Sigmoid colon (tissue), 7 donors: Measurements from ENCODE around the gene MAST1. TPM values are rescaled to one million over a fixed set of nuclear protein-coding genes. Genes with fewer than 3 reads are reported as not detected.
"Not testable (repeated sequence)": the region's sequence is repeated elsewhere in the genome, so short reads cannot be mapped to it uniquely, and the experiment has no call there.

Experiments used
- DNase-seq: peaks from one replicate; pipeline ENCODE4 v3.0.0-alpha.2; 2019
- H3K27ac ChIP-seq, 4 donors: fragments of 200-600 bp; sonication (generic); one replicate each; pipeline ENCODE4 v1.5.1; 2016 to 2019; ENCODE audit warnings: mild to moderate bottlenecking in 1 of 4
- H3K27me3 ChIP-seq, 3 donors: fragments of 200-600 bp; sonication (generic); one replicate each; pipeline ENCODE4 v1.5.1; 2019; ENCODE audit warnings: mild to moderate bottlenecking in 1 of 3
- H3K36me3 ChIP-seq, 4 donors: fragments of 200-600 bp; sonication (generic); one replicate each; pipeline ENCODE4 v1.5.1; 2016 to 2019
- H3K4me1 ChIP-seq, 4 donors: fragments of 200-600 bp; sonication (generic); one replicate each; pipeline ENCODE4 v1.5.1; 2017 to 2019
- H3K4me3 ChIP-seq, 4 donors: fragments of 200-600 bp; sonication (generic); one replicate each; pipeline ENCODE4 v1.5.1; 2017 to 2019; ENCODE audit warnings: mild to moderate bottlenecking in 2 of 4, moderate library complexity in 1 of 4
- H3K9me3 ChIP-seq, 4 donors: fragments of 200-600 bp in 3 of 4; sonication (generic) in 3 of 4; one replicate each; pipeline versions ENCODE4 v1.5.1 to v1.6.1; 2013 to 2019
- EP300 ChIP-seq, 4 donors: sonication (generic); formaldehyde crosslinking; IDR thresholded peaks; one replicate each; pipeline ENCODE4 v1.6.1; 2017; ENCODE audit warnings: antibody characterized with exemption in 4 of 4
- POLR2A ChIP-seq, 2 donors: fragments of 450-650 bp; IDR thresholded peaks; one replicate each; pipeline ENCODE4 v1.6.1; 2016; ENCODE audit warnings: antibody characterized with exemption in 2 of 2, mild to moderate bottlenecking in 2 of 2, moderate library complexity in 2 of 2
- POLR2AphosphoS5 ChIP-seq, 4 donors: sonication (generic); formaldehyde crosslinking; IDR thresholded peaks; one replicate each; pipeline ENCODE4 v1.6.1; 2017; ENCODE audit warnings: antibody characterized with exemption in 4 of 4
- whole genome bisulfite sequencing, 2 donors: extraction: QIAGEN DNeasy Blood & Tissue Kit; methylation state at CpG; one replicate each; pipeline ENCODE4 v1.1.7; 2013; 5-methylcytosine and 5-hydroxymethylcytosine counted together
- intact Hi-C: fragments of 100-400 bp; cut with DNase I; formaldehyde crosslinking; loops from one replicate; pipeline ENCODE4 v1.15.1; 2023
- polyA plus RNA-seq, 3 donors: library from polyadenylated mRNA; stranded (reverse); fragments of 200-250 nt; gene quantifications; one replicate each; pipeline ENCODE4 v1.2.3, GENCODE V29; 2013
- total RNA-seq, 4 donors: library from RNA; depleted of rRNA; stranded (reverse); fragments of >200 nt; gene quantifications; one replicate each; pipeline ENCODE4 v1.1.0, GENCODE V29; 2016
- TF ChIP-seq, protein P1 (sequence below), 4 experiments: fragments of 450-650 bp in 3 of 4; fragments of 200-600 bp in 1 of 4; IDR thresholded peaks; one replicate each; pipeline ENCODE4 v1.5.1; 2016 to 2019; ENCODE audit warnings: antibody characterized with exemption in 4 of 4, mild to moderate bottlenecking in 3 of 4, moderate library complexity in 2 of 4
- donor health status: healthy with polysubstance abuse.
- donor health status: Bipolar disorder and iron deficiency.
- donor health status: healthy.

Gene MAST1
- total and polyA plus RNA-seq, 7 donors, result 0.49 to 3.3 (median 1.2) TPM

GRCh38 chr19:12840091-12841079, 2.1 kb downstream of the MAST1 start:
- DNase-seq, result no peak
- H3K9me3 ChIP-seq, result no peaks in the 10 kb centered on the region
- intact Hi-C loops, result no loop called here

GRCh38 chr19:12841094-12841493, 2.8 kb downstream of the MAST1 start:
- H3K9me3 ChIP-seq, result no peaks in the 10 kb centered on the region
- intact Hi-C loops, result no loop called here
- H3K36me3 ChIP-seq, result no peaks in the 10 kb centered on the region
- DNase-seq, result no peak
- no peak for TF ChIP-seq POLR2AphosphoS5 (IDR thresholded peaks at IDR 0.05)
- peaks cover 53 to 87% (median 75%) of the 10 kb centered on the region in 3 donors for H3K27me3 ChIP-seq
- H3K4me1 ChIP-seq, result peaks cover 0 to 23% (median 17%) of the 10 kb centered on the region in 4 donors
- no peak overlapping the region for H3K27ac ChIP-seq
- H3K4me3 ChIP-seq, result peak overlapping the region in 1 of 4 donors; percentile 15
- 3 to 8% methylated on average over 29 of the region's 29 CpGs for WGBS, 2 donors

More at GRCh38 chr19:12840091-12841079, 2.1 kb downstream of the MAST1 start:
- 20 to 25% methylated on average over 43 of the region's 43 CpGs for WGBS, 2 donors
- H3K27ac ChIP-seq, result no peak overlapping the region
- peak overlapping the region in 1 of 4 donors; percentile 15 for H3K4me3 ChIP-seq
- H3K27me3 ChIP-seq, result peaks cover 60 to 93% (median 81%) of the 10 kb centered on the region in 3 donors
- no peak for TF ChIP-seq EP300 (IDR thresholded peaks at IDR 0.05)
- no peak for TF ChIP-seq POLR2A (IDR thresholded peaks at IDR 0.05)
- TF ChIP-seq POLR2AphosphoS5 (IDR thresholded peaks at IDR 0.05), result no peak
- TF ChIP-seq, protein P1, sequence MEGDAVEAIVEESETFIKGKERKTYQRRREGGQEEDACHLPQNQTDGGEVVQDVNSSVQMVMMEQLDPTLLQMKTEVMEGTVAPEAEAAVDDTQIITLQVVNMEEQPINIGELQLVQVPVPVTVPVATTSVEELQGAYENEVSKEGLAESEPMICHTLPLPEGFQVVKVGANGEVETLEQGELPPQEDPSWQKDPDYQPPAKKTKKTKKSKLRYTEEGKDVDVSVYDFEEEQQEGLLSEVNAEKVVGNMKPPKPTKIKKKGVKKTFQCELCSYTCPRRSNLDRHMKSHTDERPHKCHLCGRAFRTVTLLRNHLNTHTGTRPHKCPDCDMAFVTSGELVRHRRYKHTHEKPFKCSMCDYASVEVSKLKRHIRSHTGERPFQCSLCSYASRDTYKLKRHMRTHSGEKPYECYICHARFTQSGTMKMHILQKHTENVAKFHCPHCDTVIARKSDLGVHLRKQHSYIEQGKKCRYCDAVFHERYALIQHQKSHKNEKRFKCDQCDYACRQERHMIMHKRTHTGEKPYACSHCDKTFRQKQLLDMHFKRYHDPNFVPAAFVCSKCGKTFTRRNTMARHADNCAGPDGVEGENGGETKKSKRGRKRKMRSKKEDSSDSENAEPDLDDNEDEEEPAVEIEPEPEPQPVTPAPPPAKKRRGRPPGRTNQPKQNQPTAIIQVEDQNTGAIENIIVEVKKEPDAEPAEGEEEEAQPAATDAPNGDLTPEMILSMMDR (IDR thresholded peaks at IDR 0.05), result no peak
- H3K36me3 ChIP-seq, result no peaks in the 10 kb centered on the region
- H3K4me1 ChIP-seq, result peaks cover 0 to 23% (median 17%) of the 10 kb centered on the region in 4 donors

DNA sequence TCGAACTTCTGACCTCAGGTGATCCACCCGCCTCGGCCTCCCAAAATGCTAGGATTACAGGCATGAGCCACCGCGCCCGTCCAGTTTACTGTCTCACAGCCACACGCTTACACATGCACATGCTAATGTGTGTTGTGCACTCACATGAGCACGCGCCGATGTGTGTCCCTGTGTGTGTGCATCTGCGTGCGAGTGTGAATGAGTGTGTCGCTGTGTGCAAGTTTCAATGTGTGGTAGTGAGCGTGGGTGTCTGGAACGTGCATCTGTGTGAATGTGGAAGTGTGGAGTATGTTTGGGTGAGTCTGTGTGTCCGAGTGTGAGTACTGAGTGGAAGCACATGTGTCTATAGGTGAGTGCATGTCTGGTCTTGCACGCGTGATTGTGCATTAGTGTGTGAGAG, 4.2 kb downstream of the MAST1 start:
- peaks cover 0 to 28% (median 22%) of the 10 kb centered on the region in 4 donors for H3K4me1 ChIP-seq
- no peaks in the 10 kb centered on the region for H3K9me3 ChIP-seq
- H3K36me3 ChIP-seq, result no peaks in the 10 kb centered on the region
- DNase-seq, result no peak
- no peak overlapping the region for H3K27ac ChIP-seq
- no peak overlapping the region for H3K4me3 ChIP-seq
- WGBS, 2 donors, result 88 to 94% methylated on average over 18 of the region's 18 CpGs
- peaks cover 46 to 85% (median 65%) of the 10 kb centered on the region in 3 donors for H3K27me3 ChIP-seq
- TF ChIP-seq POLR2AphosphoS5 (IDR thresholded peaks at IDR 0.05), result no peak
- intact Hi-C loops, result no loop called here

DNA sequence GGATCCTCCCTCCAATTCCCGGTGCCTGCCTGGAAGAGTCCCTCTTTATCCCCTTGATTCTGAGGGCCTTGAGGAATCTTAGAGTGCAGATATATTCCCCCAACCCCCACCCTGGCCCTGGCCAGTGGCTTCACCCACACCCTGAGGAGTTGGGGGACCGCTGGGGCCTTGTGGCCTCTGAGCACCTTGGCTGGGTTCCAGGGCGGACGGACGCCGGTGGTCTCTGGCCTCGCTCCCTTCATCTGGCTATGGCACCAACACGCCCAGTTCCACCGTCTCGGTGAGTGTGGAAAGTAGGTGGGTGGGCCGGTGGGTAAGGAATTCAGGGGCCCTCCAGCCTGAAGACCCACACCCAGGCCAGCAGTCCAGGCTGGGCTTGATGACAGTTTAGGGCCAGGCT, 5.0 kb downstream of the MAST1 start:
- Histone ChIP-seq H3K27ac (no peak overlapping the region), H3K4me1 (peaks cover 0 to 31% (median 23%) of the 10 kb centered on the region in 4 donors), H3K36me3 (no peaks in the 10 kb centered on the region), H3K4me3 (no peak overlapping the region), H3K27me3 (peaks cover 38 to 76% (median 57%) of the 10 kb centered on the region in 3 donors), H3K9me3 (no peaks in the 10 kb centered on the region)
- TF ChIP-seq, protein P1 (IDR thresholded peaks at IDR 0.05), result no peak
- TF ChIP-seq EP300 (IDR thresholded peaks at IDR 0.05) (no peak), POLR2AphosphoS5 (IDR thresholded peaks at IDR 0.05) (no peak), POLR2A (IDR thresholded peaks at IDR 0.05) (no peak)
- intact Hi-C loops, result no loop called here
- WGBS, 2 donors, result 80 to 89% methylated on average over 11 of the region's 11 CpGs
- DNase-seq, result no peak

- no peaks in the 10 kb centered on the region for H3K9me3 ChIP-seq
- no peak overlapping the region for H3K27ac ChIP-seq
- TF ChIP-seq EP300 (IDR thresholded peaks at IDR 0.05) (no peak), POLR2AphosphoS5 (IDR thresholded peaks at IDR 0.05) (no peak), POLR2A (IDR thresholded peaks at IDR 0.05) (no peak)
- TF ChIP-seq, protein P1 (IDR thresholded peaks at IDR 0.05), result no peak
- H3K4me3 ChIP-seq, result no peak overlapping the region
- no peak for DNase-seq
- intact Hi-C loops, result no loop called here
- no peaks in the 10 kb centered on the region for H3K36me3 ChIP-seq
- 67 to 83% methylated on average over 3 of the region's 3 CpGs for WGBS, 2 donors
- H3K4me1 ChIP-seq, result peaks cover 0 to 24% (median 16%) of the 10 kb centered on the region in 4 donors
- peaks cover 29 to 68% (median 48%) of the 10 kb centered on the region in 3 donors for H3K27me3 ChIP-seq
Observed at GRCh38 chr19:12843999-12844732, 5.9 kb downstream of the MAST1 start.

DNA sequence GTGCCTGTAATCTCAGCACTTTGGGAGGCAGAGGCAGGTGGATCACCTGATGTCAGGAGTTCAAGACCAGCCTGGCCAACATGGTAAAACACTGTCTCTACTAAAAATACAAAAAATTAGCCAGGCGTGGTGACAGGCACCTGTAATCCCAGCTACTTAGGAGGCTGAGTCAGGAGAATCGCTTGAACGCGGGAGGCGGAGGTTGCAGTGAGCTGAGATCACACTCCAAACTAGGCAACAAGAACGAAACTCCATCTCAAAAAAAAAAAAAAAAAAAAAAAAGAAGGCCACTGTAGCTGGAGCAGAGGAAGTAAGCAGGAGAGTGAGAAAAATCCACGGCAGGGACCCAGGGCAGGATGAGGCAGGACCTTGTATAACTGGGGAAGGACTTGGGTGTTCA, 8.3 kb downstream of the MAST1 start:
- H3K36me3 ChIP-seq, H3K9me3 ChIP-seq, H3K27ac ChIP-seq, H3K4me3 ChIP-seq, DNase-seq: not testable (repeated sequence)
- intact Hi-C loops, result loop anchor here (1.0 to 2.0 kb wide), 2 partner anchors 40 to 80 kb away; partner anchors contain the start of gene RNASEH2A
- Histone ChIP-seq H3K4me1 (peaks cover 0 to 12% (median 7%) of the 10 kb centered on the region in 4 donors), H3K27me3 (peaks cover 10 to 44% (median 24%) of the 10 kb centered on the region in 3 donors)
- WGBS, 2 donors, result 74 to 81% methylated on average over 7 of the region's 7 CpGs
